HCT116 (cell line): ENCODE measurements around the gene DPYSL4. TPM values are rescaled to one million over a fixed set of nuclear protein-coding genes. Genes with fewer than 3 reads are reported as not detected.

Source experiments
- ATAC-seq: fragments of 200-7000 bp; cut with Tn5 transposase; 2 replicates; pipeline ENCODE4 v1.9.1; 2020; ENCODE audit warnings: mild to moderate bottlenecking, moderate library complexity
- BruUV-seq: library from RNA; stranded (reverse); fragments of 400-500 nt; replicated peaks from 2 replicates; lab custom pipeline; 2021; lab: Mats Ljungman, UMichigan
- CTCF ChIA-PET: fragments of 300-600 bp; sonication (Branson Sonifier 250); formaldehyde crosslinking; loops from one replicate; lab custom pipeline; 2021; ENCODE audit warnings: antibody characterized with exemption; lab: Charles Lee
- POLR2A ChIA-PET: fragments of 300-600, 350-600 bp; sonication (Branson Sonifier 250); formaldehyde crosslinking; loops from one replicate; lab custom pipeline; 2021; ENCODE audit warnings: antibody characterized with exemption; lab: Charles Lee
- RAD21 ChIA-PET, 2 experiments: fragments of 300-600 bp; sonication (Branson Sonifier 250); formaldehyde crosslinking; loops; one replicate each; lab custom pipeline; 2023; ENCODE audit warnings: low total read pairs in 2 of 2; ENCODE audit not compliant: uncharacterized antibody in 2 of 2, unreplicated experiment in 2 of 2, low non-redundant PET in 1 of 2; lab: Charles Lee
- DNase-seq: peaks from one replicate; pipeline ENCODE4 v3.0.0-alpha.2; 2010; ENCODE audit warnings: low read depth, low spot score
- H2AFZ ChIP-seq: fragments of 200-600 bp; shearing (Covaris generic), sonication (generic); 2 replicates; pipeline ENCODE4 v1.6.1; 2017; ENCODE audit warnings: low read depth, mixed run types, mixed read lengths, antibody characterized with exemption, low read length; ENCODE audit not compliant: poor library complexity, severe bottlenecking
- H3K27ac ChIP-seq: 2 replicates; pipeline ENCODE4 v1.5.1; 2012; ENCODE audit warnings: low read depth, low read length
- H3K27me3 ChIP-seq: fragments of 200-600 bp; sonication (generic); 2 replicates; pipeline ENCODE4 v1.6.1; 2016; ENCODE audit warnings: mixed run types, low read length, mixed read lengths; ENCODE audit not compliant: insufficient read depth
- H3K36me3 ChIP-seq, 2 experiments: fragments of 200-500 bp in 1 of 2; fragments of 200-600 bp in 1 of 2; sonication (Bioruptor generic) in 1 of 2; sonication (generic) in 1 of 2; 2 replicates each; pipeline versions ENCODE4 v1.5.1 to v1.6.1; 2014 to 2016; ENCODE audit warnings: low read length in 2 of 2, inconsistent platforms in 1 of 2, mixed read lengths in 1 of 2, mixed run types in 1 of 2; ENCODE audit not compliant: insufficient read depth in 2 of 2, control insufficient read depth in 1 of 2
- H3K4me1 ChIP-seq, 2 experiments: fragments of 200-600 bp in 1 of 2; sonication (generic) in 1 of 2; 2 replicates each; pipeline versions ENCODE4 v1.5.1 to v1.6.1; 2012 to 2017; ENCODE audit warnings: low read length in 2 of 2, inconsistent platforms in 1 of 2, mild to moderate bottlenecking in 1 of 2, mixed read lengths in 1 of 2, mixed run types in 1 of 2, moderate library complexity in 1 of 2; ENCODE audit not compliant: insufficient read depth in 2 of 2, control insufficient read depth in 1 of 2
- H3K4me2 ChIP-seq: fragments of 200-600 bp; sonication (generic); 2 replicates; pipeline ENCODE4 v1.6.1; 2017; ENCODE audit warnings: mixed run types, low read length, mixed read lengths
- H3K4me3 ChIP-seq, 2 experiments: fragments of 200-600 bp in 1 of 2; sonication (generic) in 1 of 2; replicated peaks in 1 of 2; 2 replicates each; pipeline ENCODE4 v1.5.1; 2011 to 2016; ENCODE audit warnings: low read length in 2 of 2, control low read depth in 1 of 2, low read depth in 1 of 2, mild to moderate bottlenecking in 1 of 2, mixed read lengths in 1 of 2, mixed run types in 1 of 2
- H3K79me2 ChIP-seq: fragments of 200-600 bp; sonication (generic); 2 replicates; pipeline ENCODE4 v1.6.1; 2017; ENCODE audit warnings: mild to moderate bottlenecking, mixed run types, low read length, moderate library complexity, mixed read lengths; ENCODE audit not compliant: insufficient read depth
- H3K9ac ChIP-seq: fragments of 200-600 bp; sonication (generic); 2 replicates; pipeline ENCODE4 v1.6.1; 2016; ENCODE audit warnings: low read length, mixed read lengths
- H3K9me2 ChIP-seq: fragments of 200-600 bp; sonication (generic), shearing (Covaris generic); 2 replicates; pipeline ENCODE4 v1.6.1; 2017; ENCODE audit warnings: mixed run types, mild to moderate bottlenecking, moderate library complexity; ENCODE audit not compliant: insufficient read depth
- H3K9me3 ChIP-seq, 2 experiments: fragments of 200-500 bp in 1 of 2; fragments of 200-600 bp in 1 of 2; sonication (Bioruptor generic) in 1 of 2; sonication (generic) in 1 of 2; 2 replicates each; pipeline ENCODE4 v1.6.1; 2014 to 2017; ENCODE audit warnings: low read length in 2 of 2, mixed read lengths in 2 of 2, inconsistent platforms in 1 of 2, low read depth in 1 of 2, mild to moderate bottlenecking in 1 of 2, mixed run types in 1 of 2, moderate library complexity in 1 of 2; ENCODE audit not compliant: control insufficient read depth in 1 of 2, insufficient read depth in 1 of 2
- H4K20me1 ChIP-seq: fragments of 200-600 bp; sonication (generic), shearing (Covaris generic); 2 replicates; pipeline ENCODE4 v1.6.1; 2017; ENCODE audit warnings: mixed run types, mild to moderate bottlenecking, moderate library complexity; ENCODE audit not compliant: insufficient read depth
- ATF3 ChIP-seq: IDR thresholded peaks from 2 replicates; pipeline ENCODE4 v1.6.1; 2012
- CBX3 ChIP-seq: IDR thresholded peaks from 2 replicates; pipeline ENCODE4 v1.6.1; 2012; ENCODE audit warnings: low read depth
- CEBPB ChIP-seq: IDR thresholded peaks from 2 replicates; pipeline ENCODE4 v1.6.1; 2012; ENCODE audit warnings: low read depth
- CTCF ChIP-seq, 3 experiments: fragments of 200-600 bp in 1 of 3; sonication (generic) in 1 of 3; IDR thresholded peaks in 2 of 3; conservative IDR thresholded peaks in 1 of 3; 2 replicates each; pipeline ENCODE4 v1.5.1; 2012 to 2017; ENCODE audit warnings: low read depth in 2 of 3, low read length in 2 of 3, antibody characterized with exemption in 1 of 3, borderline replicate concordance in 1 of 3, control low read depth in 1 of 3, mild to moderate bottlenecking in 1 of 3, mixed read lengths in 1 of 3, mixed run types in 1 of 3, moderate library complexity in 1 of 3; ENCODE audit not compliant: insufficient read depth in 1 of 3
- EGR1 ChIP-seq: IDR thresholded peaks from 2 replicates; pipeline ENCODE4 v1.6.1; 2012; ENCODE audit warnings: low read depth
- ELF1 ChIP-seq: IDR thresholded peaks from 2 replicates; pipeline ENCODE4 v1.6.1; 2012; ENCODE audit warnings: low read depth, borderline replicate concordance
- EZH2 ChIP-seq: fragments of 200-600 bp; sonication (generic); IDR thresholded peaks from 2 replicates; pipeline ENCODE4 v1.6.1; 2017; ENCODE audit warnings: antibody characterized with exemption, mixed run types
- EZH2phosphoT487 ChIP-seq: fragments of 200-600 bp; IDR thresholded peaks from 2 replicates; pipeline ENCODE4 v1.6.1; 2018; ENCODE audit warnings: antibody characterized with exemption, borderline replicate concordance
- FOSL1 ChIP-seq: IDR thresholded peaks from 2 replicates; pipeline ENCODE4 v1.6.1; 2012; ENCODE audit warnings: low read depth
- JUND ChIP-seq: IDR thresholded peaks from 2 replicates; pipeline ENCODE4 v1.6.1; 2012
- MAX ChIP-seq: IDR thresholded peaks from 2 replicates; pipeline ENCODE4 v1.6.1; 2012
- POLR2A ChIP-seq: IDR thresholded peaks from 2 replicates; pipeline ENCODE4 v1.7.0; 2011; ENCODE audit warnings: borderline replicate concordance; ENCODE audit not compliant: insufficient read depth, insufficient read length; ENCODE audit errors: extremely low read depth
- REST ChIP-seq: IDR thresholded peaks from 2 replicates; pipeline ENCODE4 v1.6.1; 2012; ENCODE audit warnings: low read depth
- SIN3A ChIP-seq: IDR thresholded peaks from 2 replicates; pipeline ENCODE4 v1.6.1; 2012; ENCODE audit warnings: low read depth
- SP1 ChIP-seq: IDR thresholded peaks from 2 replicates; pipeline ENCODE4 v1.6.1; 2012; ENCODE audit warnings: low read depth
- TCF7L2 ChIP-seq: IDR thresholded peaks from 2 replicates; pipeline ENCODE4 v1.7.0; 2011; ENCODE audit warnings: borderline replicate concordance, inconsistent platforms; ENCODE audit not compliant: insufficient read depth, insufficient read length; ENCODE audit errors: extremely low read depth
- YY1 ChIP-seq: IDR thresholded peaks from 2 replicates; pipeline ENCODE4 v1.6.1; 2011; ENCODE audit warnings: low read length, low read depth, moderate library complexity, mild to moderate bottlenecking; ENCODE audit not compliant: insufficient replicate concordance; ENCODE audit errors: extremely low read depth
- ZFX ChIP-seq: fragments of 450-650 bp; IDR thresholded peaks from 2 replicates; pipeline ENCODE4 v1.6.1; 2017
- ZNF274 ChIP-seq: fragments of 200-500 bp; sonication (Bioruptor generic); IDR thresholded peaks from 2 replicates; pipeline ENCODE4 v1.6.1; 2014; ENCODE audit warnings: mild to moderate bottlenecking, low read depth, low read length, inconsistent platforms
- intact Hi-C: fragments of 100-400 bp; cut with micrococcal nuclease; formaldehyde crosslinking; loops from 2 replicates; pipeline ENCODE4 v1.10.0; 2022
- total RNA-seq: library from RNA; stranded (reverse); gene quantifications from one replicate; pipeline ENCODE4 v1.2.1, GENCODE V29; 2021; ENCODE audit not compliant: unreplicated experiment

Gene DPYSL4
- total RNA-seq, 1 experiment from 2014 or later, result 5.4 TPM

GRCh38 chr10:132149917-132150316, 36.8 kb upstream of the DPYSL4 start:
- no peaks in the 10 kb centered on the region for H3K79me2 ChIP-seq
- no peak for ATAC-seq
- H3K4me3 ChIP-seq, result no peak overlapping the region
- H3K9me2 ChIP-seq, result no peaks in the 10 kb centered on the region
- H3K9ac ChIP-seq, result no peak overlapping the region
- H3K36me3 ChIP-seq, result no peaks in the 10 kb centered on the region
- TF ChIP-seq FOSL1 (no peak), ELF1 (no peak), MAX (no peak), SIN3A (no peak), ZNF274 (no peak), REST (no peak), YY1 (no peak), JUND (no peak), EZH2phosphoT487 (no peak), ZFX (no peak), EGR1 (no peak), CTCF (IDR thresholded peaks at IDR 0.05 in 2 of 3, conservative IDR thresholded peaks at IDR 0.05 in 1 of 3; ENCODE audit: borderline replicate concordance in 1 of 3, insufficient read depth in 1 of 3, low read depth in 2 of 3, low read length in 2 of 3) (no peak), TCF7L2 (no peak), ATF3 (no peak), CEBPB (no peak), CBX3 (no peak), SP1 (no peak), POLR2A (no peak), EZH2 (no peak)
- no peaks in the 10 kb centered on the region for H4K20me1 ChIP-seq
- ChIA-PET CTCF (no interaction called here), RAD21 (no interaction called here), POLR2A (no interaction called here)
- no peak overlapping the region for H2AFZ ChIP-seq
- no peaks in the 10 kb centered on the region for H3K27me3 ChIP-seq
- H3K4me1 ChIP-seq, result no peaks in the 10 kb centered on the region
- no TSS peak for BruUV-seq
- intact Hi-C loops, result no loop called here
- H3K4me2 ChIP-seq, result no peak overlapping the region
- H3K9me3 ChIP-seq, result no peaks in the 10 kb centered on the region
- H3K27ac ChIP-seq, result no peak overlapping the region
- no peak for DNase-seq
